T-helper 1 cell treated with Interleukin-12 subunit alpha and Interleukin-12 subunit beta and Interleukin-4 antibody, amounts not matched to agents 30 ng/mL and 1 ng/mL, for 36 hours (primary cell): Measurements from ENCODE around the gene TLCD3B. TPM values are rescaled to one million over a fixed set of nuclear protein-coding genes. Genes with fewer than 3 reads are reported as not detected.
"Not testable (repeated sequence)": the region's sequence is repeated elsewhere in the genome, so short reads cannot be mapped to it uniquely, and the experiment has no call there.

Source experiments
- intact Hi-C: fragments of 100-400 bp; cut with micrococcal nuclease; formaldehyde crosslinking; loops from one replicate; pipeline ENCODE4 v1.15.1; 2024
- total RNA-seq: library from RNA; stranded (reverse); gene quantifications from 2 replicates; pipeline ENCODE4 v1.2.3, GENCODE V29; 2022

The TLCD3B gene
- total RNA-seq, 1 donor from 2014 or later = 1.4 TPM

DNA sequence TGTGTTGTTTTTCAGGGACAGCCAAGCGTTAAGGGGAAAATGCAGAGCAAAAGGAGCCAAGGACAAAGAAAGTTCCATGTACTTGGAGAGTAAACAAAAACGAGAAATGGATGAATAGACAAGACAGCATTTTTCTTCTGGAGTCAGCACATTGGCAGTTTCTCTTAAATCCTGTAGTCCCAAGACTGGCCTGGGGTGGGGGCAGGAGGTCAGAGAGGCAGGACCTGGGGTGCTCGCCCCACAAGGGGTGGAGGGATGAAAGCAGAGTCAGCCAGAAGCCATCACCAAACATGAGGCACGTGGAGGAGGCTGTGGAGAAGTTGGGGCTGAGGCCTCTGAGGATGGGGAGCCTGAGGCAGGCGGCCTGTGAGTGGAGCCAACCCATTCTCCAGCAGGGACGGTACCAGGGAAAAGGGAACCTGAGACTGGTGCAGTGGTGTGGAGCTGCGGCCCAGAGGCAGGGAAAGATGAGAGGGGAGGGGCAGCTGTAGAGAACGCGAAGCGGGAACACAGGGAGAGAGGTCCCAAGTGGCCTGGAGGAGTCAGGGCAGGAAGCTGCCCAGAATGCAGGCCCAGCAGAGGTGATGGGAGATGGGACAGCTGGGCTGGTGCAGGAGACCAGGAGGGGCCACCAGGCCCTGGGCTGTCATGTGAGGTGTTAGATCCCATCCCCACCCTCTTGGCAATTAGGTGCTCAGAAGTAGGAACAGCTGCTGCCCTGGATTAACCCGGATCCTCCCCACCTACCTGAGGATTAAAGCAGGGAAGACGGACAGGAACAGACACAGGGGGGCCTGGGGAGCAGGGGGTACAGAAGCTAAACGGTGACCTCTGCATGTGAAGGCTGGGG is 3.3 kb downstream of the TLCD3B start:
- intact Hi-C loops = no loop called here

GRCh38 chr16:30026449-30026848 is 4.6 kb downstream of the TLCD3B start:
- intact Hi-C loops = no loop called here

DNA sequence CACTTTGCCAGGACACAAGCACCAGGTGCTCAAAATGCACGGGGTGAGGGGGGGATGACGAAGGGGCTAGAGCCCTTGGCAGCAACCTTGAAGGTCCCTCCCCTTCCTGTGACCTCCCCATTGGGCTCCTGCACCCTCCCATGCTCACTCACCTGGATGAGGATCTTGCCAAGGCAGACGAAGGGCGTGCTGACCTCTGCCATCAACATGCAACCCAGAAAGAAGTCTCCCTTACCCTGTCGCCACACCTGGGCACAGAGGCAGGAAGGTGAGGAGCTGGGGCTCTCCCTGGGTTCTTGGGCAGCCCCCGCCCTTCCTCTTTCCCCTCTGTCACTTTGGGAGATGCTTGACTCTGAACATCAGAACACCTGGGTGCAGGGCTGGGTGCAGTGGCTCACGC is 5.5 kb downstream of the TLCD3B start:
- intact Hi-C loops = no loop called here

DNA sequence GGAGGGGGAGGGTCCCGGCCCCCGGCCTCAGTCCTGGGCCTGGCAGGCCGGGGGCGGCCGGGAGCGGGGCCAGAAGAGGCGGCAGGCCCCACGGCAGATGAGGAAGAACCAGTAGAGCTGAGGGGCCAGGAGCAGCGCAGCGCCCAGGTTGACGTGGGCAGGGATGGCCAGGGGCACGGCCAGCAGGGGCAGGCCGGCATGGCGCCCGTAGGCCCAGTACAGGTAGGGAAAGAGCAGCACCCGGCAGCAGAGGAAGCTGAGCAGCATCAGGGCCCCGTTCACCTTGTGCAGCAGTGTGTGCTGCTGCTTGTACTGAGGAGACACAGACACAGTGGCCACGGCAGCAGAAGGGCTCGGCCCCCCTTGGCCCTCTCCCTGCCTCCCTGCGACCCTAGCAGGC is 5.9 kb downstream of the TLCD3B start:
- intact Hi-C loops = no loop called here

DNA sequence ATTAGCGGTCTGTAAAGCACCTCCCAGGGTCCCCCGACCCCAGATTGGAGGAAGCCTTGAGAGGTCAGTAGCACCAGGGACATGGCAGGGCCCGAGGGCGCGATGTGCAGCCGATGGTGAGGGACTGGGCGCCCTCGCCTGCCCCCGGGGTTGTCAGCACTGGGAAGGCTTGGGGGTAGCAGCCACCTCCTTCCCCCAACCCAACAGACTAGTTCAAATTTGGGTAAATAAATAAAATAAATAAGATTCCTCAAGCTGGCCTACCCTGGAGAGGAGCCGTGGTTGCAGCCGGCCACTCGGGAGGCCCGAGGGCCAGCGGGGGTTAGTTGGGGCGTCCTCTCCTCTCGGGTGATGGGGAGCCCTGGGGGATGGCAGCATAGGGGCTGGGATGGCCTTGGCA is 6.6 kb downstream of the TLCD3B start:
- intact Hi-C loops = loop anchor here (5.0 kb wide), 3 partner anchors 122 to 197 kb away; partner anchors contain the start of gene ASPHD1

GRCh38 chr16:30023586-30023985 is 7.5 kb downstream of the TLCD3B start:
- intact Hi-C loops = loop anchor here (5.0 kb wide), 3 partner anchors 121 to 196 kb away; partner anchors contain the start of gene ASPHD1

GRCh38 chr16:30022887-30023286 is 8.2 kb downstream of the TLCD3B start, which contains the start of gene C16orf92:
TSS of gene C16orf92 (plus strand) at chr16:30023198. CDS start at chr16:30023341, 143 bp downstream.
- intact Hi-C loops = loop anchor here (5.0 kb wide), 3 partner anchors 121 to 196 kb away; partner anchors contain the start of gene ASPHD1

- intact Hi-C loops = no loop called here
Measured at GRCh38 chr16:30018731-30019158, 12.3 kb downstream of the TLCD3B start.

- intact Hi-C loops = not testable (repeated sequence)
Measured at GRCh38 chr16:30017937-30018336, 13.1 kb downstream of the TLCD3B start.

GRCh38 chr16:30017277-30017656 is 13.8 kb downstream of the TLCD3B start:
- intact Hi-C loops = no loop called here

DNA sequence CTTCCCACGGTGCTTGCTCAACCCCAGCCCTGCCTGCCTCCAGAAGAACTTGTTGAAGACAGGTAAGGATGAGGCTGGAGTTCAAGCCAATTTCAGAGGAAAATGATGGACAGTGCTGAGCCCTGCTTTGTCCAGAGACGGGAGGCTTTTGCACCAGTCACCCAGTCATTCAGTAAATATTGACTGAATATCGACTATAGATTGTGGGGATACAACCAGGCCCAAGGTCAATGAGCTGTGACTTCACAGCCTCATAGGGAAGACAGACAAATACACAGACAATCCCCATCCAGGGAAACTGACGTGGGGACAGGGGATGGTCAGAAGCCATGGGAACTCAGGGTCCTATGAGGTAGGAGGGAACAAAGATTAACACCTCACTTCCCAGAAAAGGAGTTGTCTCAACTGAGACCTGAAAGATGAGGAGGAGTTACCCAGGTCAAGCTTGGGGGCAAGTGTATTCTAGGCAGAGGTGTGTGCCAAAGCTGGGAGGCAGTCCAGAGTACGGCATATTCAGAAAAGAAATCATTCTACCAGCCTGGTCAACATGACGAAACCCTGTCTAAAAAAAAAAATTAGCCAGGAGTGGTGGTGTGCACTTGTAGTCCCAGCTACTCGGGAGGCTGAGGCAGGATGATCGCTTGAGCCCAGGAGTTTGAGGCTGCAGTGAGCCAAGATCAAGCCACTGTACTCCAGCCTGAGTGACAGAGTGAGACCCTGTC is 14.4 kb downstream of the TLCD3B start:
- intact Hi-C loops = no loop called here

DNA sequence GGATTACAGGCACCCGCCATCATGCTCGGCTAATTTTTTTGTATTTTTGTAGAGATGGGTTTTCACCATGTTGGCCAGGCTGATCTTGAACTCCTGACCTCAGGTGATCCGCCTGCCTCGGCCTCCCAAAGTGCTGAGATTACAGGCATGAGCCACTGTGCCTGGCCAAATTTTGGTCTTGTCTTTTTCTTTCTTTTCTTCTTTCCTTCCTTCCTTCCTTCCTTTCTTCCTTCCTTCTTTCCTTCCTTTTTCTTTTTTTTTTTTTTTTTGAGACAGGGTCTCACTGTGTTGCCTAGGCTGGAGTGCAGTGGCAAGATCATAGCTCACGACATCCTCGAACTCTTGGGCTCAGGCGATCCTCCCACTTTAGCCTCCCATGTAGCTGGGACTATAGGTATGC is 15.6 kb downstream of the TLCD3B start:
- intact Hi-C loops = not testable (repeated sequence)

DNA sequence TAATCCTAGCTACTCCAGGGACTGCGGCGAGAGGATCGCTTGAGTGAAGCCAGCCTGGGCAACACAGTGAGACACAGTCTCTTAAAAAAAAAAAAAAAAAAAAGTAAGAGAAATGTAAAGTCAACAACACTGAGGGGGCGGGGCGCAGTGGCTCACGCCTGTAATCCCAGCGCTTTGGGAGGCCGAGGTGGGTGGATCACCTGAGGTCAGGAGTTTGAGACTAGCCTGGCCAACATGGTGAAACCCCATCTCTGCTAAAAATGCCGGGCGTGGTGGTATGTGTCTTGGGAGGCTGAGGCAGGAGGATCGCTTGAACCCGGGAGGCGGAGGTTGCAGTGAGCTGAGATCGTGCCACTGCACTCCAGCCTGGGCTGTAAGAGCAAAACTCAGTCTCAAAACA is 18.5 kb downstream of the TLCD3B start:
- intact Hi-C loops = not testable (repeated sequence)

- intact Hi-C loops = no loop called here
Measured at GRCh38 chr16:30011714-30012504, 19.2 kb downstream of the TLCD3B start.

DNA sequence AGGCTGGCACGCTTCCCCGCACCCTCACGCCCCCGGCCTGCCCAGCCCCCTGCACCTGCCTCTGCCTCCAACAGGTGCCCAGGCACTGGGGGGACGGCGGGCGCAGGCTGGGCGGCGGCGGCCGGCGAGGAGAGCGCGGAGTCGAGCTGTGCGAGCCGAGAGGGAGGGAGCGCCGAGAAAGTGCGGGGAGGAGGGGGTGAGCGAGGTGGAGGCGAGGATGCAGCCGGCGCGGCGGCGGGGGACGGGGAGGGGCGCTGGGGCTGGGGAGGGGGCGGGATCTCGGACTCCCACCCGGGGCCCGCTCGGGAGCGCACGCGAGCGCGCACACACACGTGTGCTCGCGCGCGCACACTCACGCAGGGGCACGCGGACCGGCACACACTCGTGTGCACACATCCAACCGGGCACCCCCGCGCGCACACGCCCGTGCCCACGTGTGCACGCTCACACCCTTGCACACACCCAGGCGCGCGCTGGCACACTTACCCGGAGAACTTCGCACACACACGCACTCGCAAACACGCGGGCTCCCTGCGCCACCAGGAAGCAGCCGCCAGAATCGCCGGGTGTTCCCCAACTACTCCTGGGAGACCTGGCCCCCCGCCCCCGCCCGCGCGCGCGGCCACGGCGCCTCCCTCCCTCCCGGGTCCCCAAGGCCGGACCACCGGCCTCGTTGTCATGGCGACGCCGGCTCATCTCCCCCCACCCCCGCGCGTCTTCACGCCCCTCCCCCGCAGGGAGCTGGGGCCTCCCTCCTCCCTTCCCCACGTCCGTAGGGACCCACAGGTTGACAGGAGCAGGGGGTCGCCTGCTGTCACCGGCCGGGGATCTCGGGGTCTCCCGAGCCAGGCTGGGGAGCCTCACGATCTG is 20.0 kb downstream of the TLCD3B start, which contains the start of gene DOC2A:
DOC2A (minus strand) TSS at position 184 of the 870 bp plus-strand sequence. CDS start 805 bp downstream, outside the sequence.
- intact Hi-C loops = no loop called here

GRCh38 chr16:30009990-30010843 is 20.9 kb downstream of the TLCD3B start:
- intact Hi-C loops = no loop called here

- intact Hi-C loops = no loop called here
Measured at GRCh38 chr16:30009085-30009862, 21.8 kb downstream of the TLCD3B start.

GRCh38 chr16:30007378-30007895 is 23.6 kb downstream of the TLCD3B start:
- intact Hi-C loops = no loop called here
